H9 (cell line): Measurements from ENCODE around the gene TAF8. TPM values are rescaled to one million over a fixed set of nuclear protein-coding genes. Genes with fewer than 3 reads are reported as not detected.

Experiments used
- DNase-seq: peaks from one replicate; pipeline ENCODE4 v3.0.0-alpha.2; 2017
- H2AFZ ChIP-seq: one replicate; pipeline ENCODE4 v1.6.1; 2013; ENCODE audit warnings: mild to moderate bottlenecking, low read length, control low read depth, moderate library complexity
- H2AK5ac ChIP-seq: 2 replicates; pipeline ENCODE4 v1.6.1; 2013; ENCODE audit warnings: low read length, control low read depth, mixed read lengths; ENCODE audit not compliant: insufficient read length
- H2BK120ac ChIP-seq: one replicate; pipeline ENCODE4 v1.6.1; 2013; ENCODE audit warnings: low read depth, mild to moderate bottlenecking, low read length, control low read depth, inconsistent platforms; ENCODE audit not compliant: poor library complexity, severe bottlenecking
- H2BK12ac ChIP-seq: 2 replicates; pipeline ENCODE4 v1.6.1; 2013; ENCODE audit warnings: low read length, control low read depth, mixed read lengths, low read depth; ENCODE audit not compliant: insufficient read length
- H2BK15ac ChIP-seq: 2 replicates; pipeline ENCODE4 v1.6.1; 2013; ENCODE audit warnings: low read depth, low read length, control low read depth
- H2BK20ac ChIP-seq: one replicate; pipeline ENCODE4 v1.6.1; 2013; ENCODE audit warnings: low read depth, mild to moderate bottlenecking, low read length, control low read depth, inconsistent platforms; ENCODE audit not compliant: poor library complexity, severe bottlenecking
- H2BK5ac ChIP-seq: 2 replicates; pipeline ENCODE4 v1.6.1; 2013; ENCODE audit warnings: low read length, control low read depth, mixed read lengths; ENCODE audit not compliant: insufficient read length
- H3K14ac ChIP-seq: 2 replicates; pipeline ENCODE4 v1.6.1; 2013; ENCODE audit warnings: low read length, control low read depth; ENCODE audit not compliant: insufficient read depth
- H3K18ac ChIP-seq: 2 replicates; pipeline ENCODE4 v1.6.1; 2013; ENCODE audit warnings: low read depth, mild to moderate bottlenecking, mixed read lengths, low read length, control low read depth; ENCODE audit not compliant: insufficient read length
- H3K23ac ChIP-seq: 2 replicates; pipeline ENCODE4 v1.6.1; 2013; ENCODE audit warnings: low read length, control low read depth, mixed read lengths, low read depth; ENCODE audit not compliant: insufficient read length
- H3K23me2 ChIP-seq: 2 replicates; pipeline ENCODE4 v1.6.1; 2013; ENCODE audit warnings: low read depth, mild to moderate bottlenecking, mixed read lengths, low read length, control low read depth; ENCODE audit not compliant: insufficient read length, poor library complexity, severe bottlenecking
- H3K27ac ChIP-seq: 2 replicates; pipeline ENCODE4 v1.5.1; 2013; ENCODE audit warnings: low read length, control low read depth, mixed read lengths, low read depth; ENCODE audit not compliant: insufficient read length
- H3K27me3 ChIP-seq: 2 replicates; pipeline ENCODE4 v1.6.1; 2013; ENCODE audit warnings: low read length, control low read depth, inconsistent platforms; ENCODE audit not compliant: insufficient read depth
- H3K4ac ChIP-seq: 2 replicates; pipeline ENCODE4 v1.6.1; 2013; ENCODE audit warnings: low read depth, mild to moderate bottlenecking, control low read depth, inconsistent platforms, low read length, moderate library complexity
- H3K4me1 ChIP-seq: 2 replicates; pipeline ENCODE4 v1.6.1; 2013; ENCODE audit warnings: low read length, control low read depth, inconsistent platforms; ENCODE audit not compliant: insufficient read depth
- H3K4me2 ChIP-seq: 2 replicates; pipeline ENCODE4 v1.6.1; 2013; ENCODE audit warnings: low read length, control low read depth, mixed read lengths; ENCODE audit not compliant: insufficient read length, insufficient read depth
- H3K56ac ChIP-seq: 2 replicates; pipeline ENCODE4 v1.6.1; 2013; ENCODE audit warnings: low read depth, mild to moderate bottlenecking, mixed read lengths, low read length, control low read depth; ENCODE audit not compliant: insufficient read length
- H3K79me1 ChIP-seq: 2 replicates; pipeline ENCODE4 v1.6.1; 2013; ENCODE audit warnings: low read depth, mild to moderate bottlenecking, moderate library complexity, low read length, control low read depth, inconsistent platforms; ENCODE audit not compliant: insufficient read depth, poor library complexity, severe bottlenecking
- H3K79me2 ChIP-seq: 2 replicates; pipeline ENCODE4 v1.6.1; 2013; ENCODE audit warnings: low read length, control low read depth, inconsistent platforms; ENCODE audit not compliant: insufficient read depth
- H3K9ac ChIP-seq: 2 replicates; pipeline ENCODE4 v1.6.1; 2013; ENCODE audit warnings: low read length, control low read depth, mixed read lengths; ENCODE audit not compliant: insufficient read length; ENCODE audit errors: extremely low read depth
- H3K9me3 ChIP-seq: one replicate; pipeline ENCODE4 v1.6.1; 2013; ENCODE audit warnings: low read depth, low read length, inconsistent platforms; ENCODE audit not compliant: control insufficient read depth
- H3T11ph ChIP-seq: one replicate; pipeline ENCODE4 v1.6.1; 2013; ENCODE audit warnings: mild to moderate bottlenecking, low read length, control low read depth, inconsistent platforms
- H4K20me1 ChIP-seq: one replicate; pipeline ENCODE4 v1.6.1; 2013; ENCODE audit not compliant: control insufficient read depth, insufficient read length, insufficient read depth
- H4K5ac ChIP-seq: 2 replicates; pipeline ENCODE4 v1.6.1; 2013; ENCODE audit warnings: low read depth, mild to moderate bottlenecking, mixed read lengths, low read length, control low read depth; ENCODE audit not compliant: insufficient read length
- H4K8ac ChIP-seq: replicated peaks from 2 replicates; pipeline ENCODE4 v1.6.1; 2013; ENCODE audit warnings: low read length, control low read depth, mixed read lengths, low read depth; ENCODE audit not compliant: insufficient read length
- H4K91ac ChIP-seq: 2 replicates; pipeline ENCODE4 v1.6.1; 2013; ENCODE audit warnings: low read depth, mild to moderate bottlenecking, moderate library complexity, mixed read lengths, low read length, control low read depth; ENCODE audit not compliant: insufficient read length
- H3K27ac Mint-ChIP-seq, 3 experiments: 2 replicates in 2 of 3; 3 replicates in 1 of 3; pipeline ENCODE4 v1.8.0; 2020 to 2021; ENCODE audit warnings: mixed read lengths in 3 of 3, mild to moderate bottlenecking in 1 of 3, moderate library complexity in 1 of 3
- H3K27me3 Mint-ChIP-seq: 2 replicates; pipeline ENCODE4 v1.8.0; 2021; ENCODE audit warnings: low read depth, mild to moderate bottlenecking, moderate library complexity, mixed read lengths
- H3K36me3 Mint-ChIP-seq, 3 experiments: 2 replicates in 2 of 3; 3 replicates in 1 of 3; pipeline ENCODE4 v1.8.0; 2020 to 2021; ENCODE audit warnings: low read depth in 3 of 3, mixed read lengths in 3 of 3; ENCODE audit not compliant: insufficient read depth in 1 of 3
- H3K4me1 Mint-ChIP-seq, 2 experiments: 2 replicates each; pipeline ENCODE4 v1.8.0; 2020; ENCODE audit warnings: mixed read lengths in 2 of 2
- H3K4me3 Mint-ChIP-seq, 2 experiments: 2 replicates in 1 of 2; 3 replicates in 1 of 2; pipeline ENCODE4 v1.8.0; 2020 to 2021; ENCODE audit warnings: mild to moderate bottlenecking in 2 of 2, mixed read lengths in 2 of 2, moderate library complexity in 1 of 2
- H3K9me3 Mint-ChIP-seq, 2 experiments: 2 replicates in 1 of 2; 3 replicates in 1 of 2; pipeline ENCODE4 v1.8.0; 2020; ENCODE audit warnings: mild to moderate bottlenecking in 2 of 2, mixed read lengths in 2 of 2, moderate library complexity in 1 of 2
- CTCF ChIP-seq: fragments of 200-600 bp; sonication (generic); conservative IDR thresholded peaks from 3 replicates; pipeline ENCODE4 v1.8.0; 2021; ENCODE audit warnings: antibody characterized with exemption, mild to moderate bottlenecking
- WGBS: extraction: QIAGEN DNeasy Blood & Tissue Kit; methylation state at CpG from one replicate; pipeline ENCODE4 v1.1.7; 2013; ENCODE audit warnings: missing lambda C conversion rate, low lambda C conversion rate, mixed read lengths; ENCODE audit not compliant: insufficient read length; ENCODE audit errors: extremely low coverage; 5-methylcytosine and 5-hydroxymethylcytosine counted together
- total RNA-seq: library from RNA; stranded (reverse); gene quantifications from 2 replicates; pipeline ENCODE4 v1.2.1, GENCODE V29; 2021

The TAF8 gene
- total RNA-seq, 1 experiment from 2014 or later, result 30.4 TPM

- no peak for DNase-seq
- H3K9me3 Mint-ChIP-seq, result peaks cover 0 to 4% of the 10 kb centered on the region in 2 experiments; a peak in 1 of 5 replicates
- Histone ChIP-seq H4K20me1 (no peaks in the 10 kb centered on the region), H3K4me1 (peaks cover 21% of the 10 kb centered on the region), H2BK15ac (no peak overlapping the region), H3K56ac (no peak overlapping the region), H2AFZ (no peak overlapping the region), H3K14ac (no peak overlapping the region), H2BK20ac (no peak overlapping the region), H2BK5ac (no peak overlapping the region), H3K23ac (no peak overlapping the region), H3K4ac (no peak overlapping the region), H3K79me2 (peaks cover 13% of the 10 kb centered on the region; the same call in 1 of the 2 replicates), H2BK12ac (no peak overlapping the region), H3K18ac (no peak overlapping the region), H4K91ac (no peak overlapping the region), H4K8ac (no peak overlapping the region), H3K27ac (no peak overlapping the region), H3K4me2 (no peak overlapping the region), H3K27me3 (no peaks in the 10 kb centered on the region), H2AK5ac (no peak overlapping the region), H3K9ac (no peak overlapping the region), H3T11ph (no peak overlapping the region), H3K9me3 (no peaks in the 10 kb centered on the region), H4K5ac (no peak overlapping the region), H3K79me1 (no peaks in the 10 kb centered on the region), H2BK120ac (no peak overlapping the region), H3K23me2 (no peaks in the 10 kb centered on the region)
- peaks cover 1% of the 10 kb centered on the region; the same call in 1 of the 2 replicates for H3K27me3 Mint-ChIP-seq
- H3K36me3 Mint-ChIP-seq, result peaks cover 15 to 38% (median 33%) of the 10 kb centered on the region in 3 experiments
- H3K27ac Mint-ChIP-seq, result no peak overlapping the region
- H3K4me1 Mint-ChIP-seq, result peaks cover 67 to 71% of the 10 kb centered on the region in 2 experiments
- H3K4me3 Mint-ChIP-seq, result no peak overlapping the region
- no CpG with 5 or more reads among the region's 2 CpGs for WGBS
- no peak for TF ChIP-seq CTCF
Measured at GRCh38 chr6:42135722-42136121, 85.4 kb downstream of the TAF8 start.
